T-cell (primary cell): ENCODE data around the gene PYGB. TPM values are rescaled to one million over a fixed set of nuclear protein-coding genes. Genes with fewer than 3 reads are reported as not detected.

ENCODE experiments used
- ATAC-seq, 4 experiments: fragments of 200-7000 bp in 3 of 4; fragments of 150-1000 bp in 1 of 4; cut with Tn5 transposase; replicated peaks in 1 of 4; 1 replicate in 3 of 4; 2 replicates in 1 of 4; pipeline ENCODE4 v1.10.0; 2021; ENCODE audit warnings: moderate library complexity in 3 of 4, mild to moderate bottlenecking in 2 of 4, moderate number of reproducible peaks in 1 of 4
- CTCF ChIA-PET, 2 donors: fragments of 300-600 bp; sonication (Branson Sonifier 250); formaldehyde crosslinking; loops; one replicate each; lab custom pipeline; 2022; ENCODE audit warnings: antibody characterized with exemption in 2 of 2; lab: Charles Lee
- POLR2A ChIA-PET, 2 donors: fragments of 300-600 bp; sonication (Branson Sonifier 250); formaldehyde crosslinking; loops; one replicate each; lab custom pipeline; 2022; ENCODE audit warnings: antibody characterized with exemption in 2 of 2; lab: Charles Lee
- DNase-seq, 35 experiments: peaks; one replicate each; pipeline versions ENCODE4 v3.0.0 to v3.0.0-alpha.2; 2013 to 2023
- H3K27ac ChIP-seq: one replicate; pipeline ENCODE4 v1.5.1; 2013; ENCODE audit warnings: low read length
- H3K27me3 ChIP-seq, 2 experiments: replicated peaks in 1 of 2; 1 replicate in 1 of 2; 2 replicates in 1 of 2; pipeline versions ENCODE4 v1.6.1 to v1.7.0; 2013; ENCODE audit warnings: low read length in 1 of 2, mixed read lengths in 1 of 2; ENCODE audit not compliant: control insufficient read depth in 2 of 2, insufficient read depth in 2 of 2; ENCODE audit errors: extremely low read depth in 1 of 2
- H3K36me3 ChIP-seq, 2 donors: 1 replicate in 1 of 2; 2 replicates in 1 of 2; pipeline versions ENCODE4 v1.6.1 to v1.7.0; 2013; ENCODE audit warnings: low read length in 1 of 2; ENCODE audit not compliant: control insufficient read depth in 2 of 2, insufficient read depth in 1 of 2; ENCODE audit errors: extremely low read depth in 1 of 2
- H3K4me1 ChIP-seq, 2 experiments: 1 replicate in 1 of 2; 2 replicates in 1 of 2; pipeline versions ENCODE4 v1.6.1 to v1.7.0; 2013; ENCODE audit warnings: low read length in 2 of 2, mixed read lengths in 1 of 2; ENCODE audit not compliant: insufficient read depth in 2 of 2, control insufficient read depth in 1 of 2; ENCODE audit errors: extremely low read depth in 1 of 2
- H3K4me3 ChIP-seq, 2 donors: 1 replicate in 1 of 2; 2 replicates in 1 of 2; pipeline versions ENCODE4 v1.5.1 to v1.7.0; 2013; ENCODE audit warnings: mild to moderate bottlenecking in 2 of 2, low read length in 1 of 2, moderate library complexity in 1 of 2; ENCODE audit not compliant: control insufficient read depth in 1 of 2; ENCODE audit errors: extremely low read depth in 1 of 2
- H3K9me3 ChIP-seq: 2 replicates; pipeline ENCODE4 v1.7.0; 2013
- H3K27ac Mint-ChIP-seq, 2 donors: one replicate each; pipeline ENCODE4 v1.8.0; 2020 to 2021; ENCODE audit warnings: mild to moderate bottlenecking in 2 of 2, mixed read lengths in 2 of 2
- H3K27me3 Mint-ChIP-seq, 2 donors: one replicate each; pipeline ENCODE4 v1.8.0; 2021 to 2022; ENCODE audit warnings: mixed read lengths in 2 of 2
- H3K36me3 Mint-ChIP-seq: one replicate; pipeline ENCODE4 v1.8.0; 2021; ENCODE audit warnings: mixed read lengths
- H3K4me1 Mint-ChIP-seq, 3 donors: one replicate each; pipeline ENCODE4 v1.8.0; 2020 to 2022; ENCODE audit warnings: mixed read lengths in 3 of 3, mild to moderate bottlenecking in 1 of 3
- H3K4me3 Mint-ChIP-seq, 3 donors: one replicate each; pipeline ENCODE4 v1.8.0; 2020 to 2022; ENCODE audit warnings: mild to moderate bottlenecking in 3 of 3, mixed read lengths in 3 of 3, moderate library complexity in 3 of 3
- H3K9me3 Mint-ChIP-seq, 3 donors: one replicate each; pipeline ENCODE4 v1.8.0; 2020 to 2022; ENCODE audit warnings: mixed read lengths in 3 of 3
- WGBS: methylation state at CpG from one replicate; pipeline ENCODE4 v1.1.5; 2013; ENCODE audit warnings: missing lambda C conversion rate; ENCODE audit not compliant: insufficient coverage; 5-methylcytosine and 5-hydroxymethylcytosine counted together
- total RNA-seq, 35 experiments: library from RNA in 6 of 35; stranded (reverse) in 6 of 35; fragments of 120-200 nt in 1 of 35; gene quantifications; one replicate each; pipeline versions ENCODE4 v1.2.1 to v1.2.4 and lab custom pipeline; 2013 to 2026

The PYGB gene
- total RNA-seq, 5 donors from 2014 or later (not counting 1 experiment from before 2014, with no cell fraction given) = 29.7 to 53.4 (median 36.5) TPM

- ChIA-PET POLR2A (no interaction called here), CTCF (no interaction called here)
- Histone ChIP-seq H3K4me3 (no peak overlapping the region), H3K4me1 (no peaks in the 10 kb centered on the region), H3K27me3 (no peaks in the 10 kb centered on the region), H3K9me3 (no peaks in the 10 kb centered on the region), H3K27ac (no peak overlapping the region), H3K36me3 (peaks cover 10 to 25% of the 10 kb centered on the region in 2 donors)
- no peaks in the 10 kb centered on the region for H3K27me3 Mint-ChIP-seq
- H3K9me3 Mint-ChIP-seq = no peaks in the 10 kb centered on the region
- WGBS = 100% methylated on average over 1 of the region's 1 CpG
- DNase-seq (no peak), ATAC-seq (no peak)
- peaks cover under 1 to 8% (median 2%) of the 10 kb centered on the region in 3 donors for H3K4me1 Mint-ChIP-seq
- no peak overlapping the region for H3K4me3 Mint-ChIP-seq
- H3K36me3 Mint-ChIP-seq = peaks cover 20% of the 10 kb centered on the region
- no peak overlapping the region for H3K27ac Mint-ChIP-seq
These were observed 38.5 kb upstream of the PYGB start for GRCh38 chr20:25209400-25209799.

- DNase-seq (no peak), ATAC-seq (no peak)
- H3K4me1 Mint-ChIP-seq = peaks cover 0 to 3% (median 0%) of the 10 kb centered on the region in 3 donors
- H3K4me1 ChIP-seq = no peaks in the 10 kb centered on the region
- H3K9me3 ChIP-seq = no peaks in the 10 kb centered on the region
- 100% methylated on average over 10 of the region's 12 CpGs for WGBS
- ChIA-PET CTCF (no interaction called here), POLR2A (no interaction called here)
- peaks cover 14 to 27% of the 10 kb centered on the region in 2 donors for H3K36me3 ChIP-seq
- no peaks in the 10 kb centered on the region for H3K9me3 Mint-ChIP-seq
- H3K27ac ChIP-seq = no peak overlapping the region
- H3K4me3 Mint-ChIP-seq = no peak overlapping the region
- no peak overlapping the region for H3K27ac Mint-ChIP-seq
- peaks cover 21% of the 10 kb centered on the region for H3K36me3 Mint-ChIP-seq
- no peaks in the 10 kb centered on the region for H3K27me3 ChIP-seq
- no peak overlapping the region for H3K4me3 ChIP-seq
- H3K27me3 Mint-ChIP-seq = no peaks in the 10 kb centered on the region
These were observed 38.0 kb upstream of the PYGB start for GRCh38 chr20:25209911-25210310.

- H3K27me3 Mint-ChIP-seq = no peaks in the 10 kb centered on the region
- H3K27ac Mint-ChIP-seq = no peak overlapping the region
- no peak for DNase-seq
- no peaks in the 10 kb centered on the region for H3K9me3 Mint-ChIP-seq
- CTCF ChIA-PET = interaction anchor here in 1 of 2 donors (0.6 kb wide), 1 partner anchor 216 kb away, joined by 4 read pairs; no protein-coding TSS in a partner anchor
- no peak for ATAC-seq
- H3K4me3 ChIP-seq = no peak overlapping the region
- H3K27ac ChIP-seq = no peak overlapping the region
- H3K4me3 Mint-ChIP-seq = no peak overlapping the region
- whole genome bisulfite sequencing = no CpG with 5 or more reads among the region's 7 CpGs
- H3K4me1 Mint-ChIP-seq = no peaks in the 10 kb centered on the region
- no peaks in the 10 kb centered on the region for H3K9me3 ChIP-seq
- no peaks in the 10 kb centered on the region for H3K27me3 ChIP-seq
- H3K4me1 ChIP-seq = no peaks in the 10 kb centered on the region
- POLR2A ChIA-PET = interaction anchor here in 1 of 2 donors (0.6 kb wide), 1 partner anchor 174 kb away, joined by 7 read pairs; no protein-coding TSS in a partner anchor
- peaks cover 14 to 38% of the 10 kb centered on the region in 2 donors for H3K36me3 ChIP-seq
- H3K36me3 Mint-ChIP-seq = peaks cover 31% of the 10 kb centered on the region
These were observed 36.6 kb upstream of the PYGB start for GRCh38 chr20:25211273-25211672.

- no peaks in the 10 kb centered on the region for H3K27me3 Mint-ChIP-seq
- 92% methylated on average over 5 of the region's 5 CpGs for WGBS
- H3K27ac ChIP-seq = no peak overlapping the region
- no peaks in the 10 kb centered on the region for H3K27me3 ChIP-seq
- DNase-seq = no peak
- no peak overlapping the region for H3K4me3 ChIP-seq
- H3K36me3 ChIP-seq = peaks cover 18 to 46% of the 10 kb centered on the region in 2 donors
- CTCF ChIA-PET = no interaction called here
- H3K27ac Mint-ChIP-seq = no peak overlapping the region
- H3K36me3 Mint-ChIP-seq = peaks cover 36% of the 10 kb centered on the region
- POLR2A ChIA-PET = no interaction called here
- H3K9me3 ChIP-seq = no peaks in the 10 kb centered on the region
- no peak overlapping the region for H3K4me3 Mint-ChIP-seq
- no peaks in the 10 kb centered on the region for H3K9me3 Mint-ChIP-seq
- ATAC-seq = no peak
- no peaks in the 10 kb centered on the region for H3K4me1 Mint-ChIP-seq
- no peaks in the 10 kb centered on the region for H3K4me1 ChIP-seq
These were observed 35.6 kb upstream of the PYGB start for GRCh38 chr20:25212242-25212641.

- no peaks in the 10 kb centered on the region for H3K27me3 Mint-ChIP-seq
- ChIA-PET CTCF (no interaction called here), POLR2A (no interaction called here)
- H3K9me3 Mint-ChIP-seq = no peaks in the 10 kb centered on the region
- no peak overlapping the region for H3K4me3 ChIP-seq
- H3K27me3 ChIP-seq = no peaks in the 10 kb centered on the region
- no peak overlapping the region for H3K27ac Mint-ChIP-seq
- H3K27ac ChIP-seq = no peak overlapping the region
- peaks cover 44% of the 10 kb centered on the region for H3K36me3 Mint-ChIP-seq
- DNase-seq (no peak), ATAC-seq (no peak)
- H3K36me3 ChIP-seq = peaks cover 21 to 51% of the 10 kb centered on the region in 2 donors
- no peaks in the 10 kb centered on the region for H3K4me1 Mint-ChIP-seq
- H3K9me3 ChIP-seq = no peaks in the 10 kb centered on the region
- no peak overlapping the region for H3K4me3 Mint-ChIP-seq
- H3K4me1 ChIP-seq = no peaks in the 10 kb centered on the region
- 96% methylated on average over 16 of the region's 21 CpGs for WGBS
These were observed 34.1 kb upstream of the PYGB start for GRCh38 chr20:25213566-25214425.

- H3K27me3 Mint-ChIP-seq = no peaks in the 10 kb centered on the region
- Histone ChIP-seq H3K27ac (no peak overlapping the region), H3K4me3 (no peak overlapping the region), H3K27me3 (no peaks in the 10 kb centered on the region), H3K36me3 (peaks cover 21 to 51% of the 10 kb centered on the region in 2 donors), H3K9me3 (no peaks in the 10 kb centered on the region), H3K4me1 (no peaks in the 10 kb centered on the region)
- H3K9me3 Mint-ChIP-seq = no peaks in the 10 kb centered on the region
- H3K4me3 Mint-ChIP-seq = no peak overlapping the region
- no peak for DNase-seq
- no peak overlapping the region for H3K27ac Mint-ChIP-seq
- ATAC-seq = no peak
- H3K36me3 Mint-ChIP-seq = peaks cover 47% of the 10 kb centered on the region
- WGBS = 100% methylated on average over 4 of the region's 7 CpGs
- ChIA-PET CTCF (interaction anchor here in 1 of 2 donors (0.6 kb wide), 1 partner anchor 18 kb away, joined by 7 read pairs; no protein-coding TSS in a partner anchor), POLR2A (no interaction called here)
- no peaks in the 10 kb centered on the region for H3K4me1 Mint-ChIP-seq
These were observed 33.5 kb upstream of the PYGB start for GRCh38 chr20:25214426-25214790.
